Measurements from ENCODE around the gene GRHL1.

- no peak for TF ChIP-seq CTCF (IDR thresholded peaks at IDR 0.05)
- no peak for TF ChIP-seq ZFX (IDR thresholded peaks at IDR 0.05; ENCODE audit: borderline replicate concordance)
Measured at GRCh38 chr2:10026940-10027569, 75.6 kb downstream of the GRHL1 start.
